NCI-H2196 treated with DMSO at 0.1 percent for 48 hours (cell line): Measurements from ENCODE around the gene SFXN2.
"Not testable (repeated sequence)": the region's sequence is repeated elsewhere in the genome, so short reads cannot be mapped to it uniquely, and the experiment has no call there.

ENCODE experiments used
- DNase-seq: peaks from one replicate; lab custom pipeline; 2025; ENCODE audit not compliant: unreplicated experiment; lab: John Stamatoyannopoulos, UW

The SFXN2 gene

DNA sequence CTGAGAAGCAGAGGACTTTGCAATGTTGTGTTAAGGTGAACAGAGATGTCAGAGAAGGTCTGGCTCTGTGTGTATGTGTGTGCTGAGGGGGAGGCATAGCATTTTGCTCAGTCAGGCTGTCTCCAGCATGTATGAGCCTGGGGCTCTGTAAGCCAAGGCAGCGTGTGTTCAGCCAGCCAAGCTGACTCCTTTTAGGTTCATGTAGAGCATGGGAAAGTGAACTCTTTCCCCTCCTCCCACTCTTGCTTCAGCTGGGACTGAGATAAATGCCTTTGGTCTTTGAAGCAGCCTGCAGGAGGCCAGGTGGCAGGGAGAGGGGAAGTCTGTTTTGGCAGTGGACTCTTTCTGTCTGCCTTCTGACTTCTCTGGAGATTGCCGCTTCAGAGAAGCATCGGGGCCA, 3.8 kb downstream of the SFXN2 start:
- no peak for DNase-seq

DNA sequence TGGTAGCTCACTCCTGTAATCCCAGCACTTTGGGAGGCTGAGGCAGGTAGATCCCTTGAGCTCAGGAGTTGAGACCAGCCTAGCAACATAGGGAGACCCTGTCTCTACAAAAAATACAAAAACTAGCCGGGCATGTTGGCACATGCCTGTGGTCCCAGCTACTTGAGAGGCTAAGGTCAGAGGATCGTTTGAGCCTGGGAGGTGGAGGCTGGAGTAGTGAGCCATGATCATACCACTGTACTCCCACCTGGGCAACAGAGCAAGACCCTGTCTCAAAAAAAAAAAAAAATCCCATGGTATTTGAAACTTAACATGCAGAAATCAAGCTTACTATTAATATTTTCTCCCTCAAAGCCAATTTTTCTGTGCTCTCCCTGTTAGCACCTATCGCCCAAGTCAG, 5.9 kb downstream of the SFXN2 start:
- no peak for DNase-seq

DNA sequence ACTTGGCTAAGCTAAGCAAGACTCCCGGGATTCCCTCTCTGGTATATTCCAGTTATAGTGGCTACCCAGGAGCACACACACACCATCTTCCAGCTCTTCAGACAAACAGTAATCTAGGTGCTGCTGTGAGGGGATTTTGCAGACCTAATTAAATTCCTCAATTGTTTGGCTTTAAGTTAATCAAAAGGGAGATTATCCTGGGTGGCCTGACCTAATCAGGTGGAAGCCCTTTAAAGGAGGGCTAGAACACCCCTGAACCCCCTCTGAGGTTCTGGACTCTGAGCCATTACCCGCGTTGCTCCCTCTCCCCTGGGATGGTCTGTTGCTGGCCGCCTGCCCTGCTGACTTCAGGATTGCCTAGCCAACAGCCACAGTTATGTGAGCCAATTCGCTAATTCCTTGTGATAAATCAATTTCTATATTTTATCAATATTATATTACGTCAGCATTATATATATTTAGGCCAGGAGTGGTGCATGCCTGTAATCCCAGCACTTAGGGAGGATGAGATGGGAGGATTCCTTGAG, 6.4 kb downstream of the SFXN2 start:
- DNase-seq, result no peak

DNA sequence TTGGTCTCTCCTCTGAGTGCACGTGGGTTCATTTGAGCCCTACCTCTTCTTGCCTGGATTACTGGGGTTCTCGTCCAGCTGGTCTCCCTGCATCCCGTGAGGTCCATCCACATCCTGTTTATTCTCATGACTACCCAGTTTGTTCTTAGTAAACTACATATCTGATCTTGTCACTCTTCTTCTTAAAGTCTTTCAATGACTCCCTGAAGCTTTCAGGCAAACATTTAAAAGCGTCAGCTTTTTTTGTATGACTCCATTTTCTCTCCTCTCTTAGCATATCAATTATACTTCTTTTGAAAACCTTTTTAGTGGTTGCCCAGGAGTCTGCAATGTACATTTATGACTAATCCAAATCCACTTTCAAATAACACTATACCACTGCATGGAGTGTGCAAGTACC, 7.5 kb downstream of the SFXN2 start:
- DNase-seq, result no peak

DNA sequence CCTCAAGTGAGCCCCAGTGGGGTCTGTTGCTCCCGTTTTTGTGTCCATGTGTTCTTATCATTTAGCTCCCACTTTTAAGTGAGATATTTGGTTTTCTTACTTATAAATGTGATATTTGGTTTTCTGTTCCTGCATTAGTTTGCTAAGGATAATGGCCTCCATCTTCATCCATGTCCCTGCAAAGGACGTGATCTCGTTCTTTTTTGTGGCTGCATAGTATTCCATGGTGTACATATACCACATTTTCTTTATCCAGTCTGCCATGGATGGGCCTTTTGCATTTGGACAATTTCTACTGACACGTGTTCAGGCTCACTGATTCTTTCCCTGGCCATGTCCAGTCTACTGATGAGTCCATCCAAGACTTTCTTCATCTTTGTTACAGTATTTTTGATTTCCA, 9.6 kb downstream of the SFXN2 start:
- no peak for DNase-seq

DNA sequence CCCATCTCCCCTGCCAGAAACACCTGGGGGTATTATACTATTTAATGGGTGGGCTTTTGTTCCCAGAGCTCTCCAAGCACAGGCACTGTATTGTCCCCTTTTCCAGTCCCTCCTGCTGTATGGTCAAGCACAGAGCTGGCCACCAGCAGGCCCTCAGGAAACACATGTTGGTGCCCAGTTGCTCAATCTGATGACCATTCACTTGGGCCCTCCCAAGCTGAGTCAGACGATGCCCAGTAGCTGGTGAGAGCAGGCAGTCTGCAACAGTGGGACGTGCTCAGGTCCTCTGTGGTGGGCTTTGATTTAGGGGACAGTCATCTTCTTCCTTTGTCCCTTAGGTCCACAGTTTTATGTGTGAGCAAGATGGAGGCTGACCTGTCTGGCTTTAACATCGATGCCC, 11.8 kb downstream of the SFXN2 start:
- no peak for DNase-seq

DNA sequence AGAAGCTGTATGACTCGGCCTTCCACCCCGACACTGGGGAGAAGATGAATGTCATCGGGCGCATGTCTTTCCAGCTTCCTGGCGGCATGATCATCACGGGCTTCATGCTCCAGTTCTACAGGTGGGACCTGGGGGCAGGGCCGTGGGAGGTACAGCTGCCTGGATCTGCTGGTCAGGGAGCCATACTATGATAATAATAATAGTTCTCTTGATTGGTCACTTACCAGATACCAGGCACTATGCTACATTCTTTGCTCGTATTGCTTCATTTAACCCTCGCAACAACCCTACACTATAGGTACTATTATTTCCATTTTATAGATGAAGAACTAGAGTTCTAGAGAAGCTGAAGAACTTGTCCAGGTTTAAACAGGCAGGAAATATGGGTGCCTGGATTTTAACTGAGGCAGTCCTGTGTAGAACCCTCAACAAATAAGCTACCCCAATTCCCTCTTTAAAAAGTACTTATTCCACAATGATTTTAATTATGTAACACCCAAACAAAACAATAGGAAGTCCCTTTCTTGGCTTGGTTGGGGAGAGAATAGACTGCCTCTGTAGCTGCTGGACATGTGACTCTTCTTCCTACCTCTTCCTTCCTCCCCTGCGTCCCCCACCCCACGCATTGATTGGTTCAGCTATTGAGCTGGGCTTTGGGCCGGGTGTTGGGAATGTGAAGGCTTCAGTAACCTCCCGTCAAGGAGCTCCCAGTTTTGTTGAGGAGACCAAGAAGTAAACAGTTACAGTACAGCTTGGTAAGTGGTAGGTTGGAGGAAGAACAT, 12.8 kb downstream of the SFXN2 start:
- no peak for DNase-seq

DNA sequence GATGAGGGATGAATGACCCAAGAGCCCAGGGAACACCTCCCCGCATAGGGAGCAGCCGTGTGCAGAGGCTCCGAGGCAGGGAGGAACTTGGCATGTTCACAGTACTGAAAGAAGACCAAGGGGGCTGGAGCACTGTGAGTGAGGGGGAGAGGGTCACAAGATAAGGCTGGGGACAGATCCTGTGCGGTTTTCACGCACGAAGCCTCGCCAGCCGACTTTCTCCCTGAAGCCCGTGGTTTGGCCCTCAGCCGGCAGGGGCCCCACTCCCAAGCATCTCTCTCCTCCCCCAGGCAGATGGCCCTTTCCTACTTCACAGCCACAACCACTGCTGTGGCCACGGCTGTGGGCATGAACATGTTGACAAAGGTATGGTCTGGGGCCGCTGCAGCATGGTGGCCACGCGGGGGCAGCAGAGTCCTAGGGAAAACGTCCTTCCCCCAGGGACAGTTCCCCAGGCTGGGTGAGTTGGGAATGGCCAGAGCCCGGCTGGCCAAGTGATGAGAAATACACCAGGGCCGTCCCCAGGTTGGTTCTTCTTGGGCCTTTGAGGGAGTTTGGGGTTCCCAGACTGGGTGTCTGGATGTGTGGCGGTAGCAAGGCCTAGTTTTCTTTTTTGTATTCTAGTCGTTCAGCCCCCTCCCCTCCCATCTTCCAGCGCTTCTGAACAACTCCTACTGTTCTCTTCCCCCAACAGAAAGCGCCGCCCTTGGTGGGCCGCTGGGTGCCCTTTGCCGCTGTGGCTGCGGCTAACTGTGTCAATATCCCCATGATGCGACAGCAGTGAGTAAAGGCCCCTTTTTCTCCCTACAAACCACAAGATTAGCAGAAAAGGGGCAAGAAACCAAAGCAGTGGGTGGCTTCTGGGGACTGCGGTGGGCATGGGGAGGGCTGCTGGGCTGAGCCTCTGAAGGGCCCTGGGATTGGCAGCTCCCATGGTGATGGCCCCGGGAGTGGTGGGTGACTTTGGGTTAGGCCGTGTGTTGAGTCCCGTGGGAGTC, 14.9 kb downstream of the SFXN2 start:
- DNase-seq, result peak; percentile 40

DNA sequence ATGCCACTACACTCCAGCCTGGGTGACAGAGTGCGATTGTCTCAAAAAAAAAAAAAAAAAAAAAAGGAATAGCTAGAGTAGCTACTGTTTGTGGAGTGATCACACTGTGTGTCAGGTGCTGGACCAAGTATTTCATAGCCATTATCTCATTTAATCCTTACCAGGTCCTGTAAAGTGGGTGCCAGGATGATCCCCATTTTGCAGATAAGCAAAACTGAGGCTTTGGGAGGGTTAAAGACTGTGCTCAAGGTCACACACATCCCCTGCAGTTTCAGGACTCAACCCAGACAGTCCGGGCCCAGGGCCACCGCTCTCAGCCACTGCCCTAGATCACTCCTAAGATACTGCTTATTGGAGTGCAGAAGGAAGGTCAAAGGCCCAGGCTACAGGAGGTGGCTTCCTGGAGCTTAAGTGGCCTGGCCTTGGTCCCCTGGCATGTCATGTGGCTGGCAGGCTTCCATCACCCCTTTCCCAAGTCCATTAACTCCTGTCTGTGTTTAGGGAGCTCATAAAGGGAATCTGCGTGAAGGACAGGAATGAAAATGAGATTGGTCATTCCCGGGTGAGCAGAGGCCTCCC, 16.9 kb downstream of the SFXN2 start:
- no peak for DNase-seq

DNA sequence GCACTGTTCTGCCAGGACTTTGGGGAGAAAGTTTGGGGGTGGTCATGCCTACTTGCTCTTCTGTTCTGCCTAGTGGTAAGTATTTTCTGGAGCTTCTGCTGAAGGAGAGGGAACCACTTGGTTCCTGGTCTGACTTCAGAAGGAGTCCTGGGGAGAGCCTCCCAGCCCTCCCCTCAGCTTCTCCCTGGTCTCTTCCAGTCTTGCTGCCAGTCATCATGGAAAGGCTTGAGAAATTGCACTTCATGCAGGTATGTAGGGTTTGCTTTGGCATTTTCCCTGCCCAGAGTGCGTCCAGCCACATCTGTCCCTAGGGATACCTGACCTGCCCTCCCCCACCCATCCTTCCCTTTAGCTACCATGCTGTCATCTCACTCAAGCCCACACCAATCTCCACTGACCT, 18.2 kb downstream of the SFXN2 start:
- DNase-seq, result no peak

DNA sequence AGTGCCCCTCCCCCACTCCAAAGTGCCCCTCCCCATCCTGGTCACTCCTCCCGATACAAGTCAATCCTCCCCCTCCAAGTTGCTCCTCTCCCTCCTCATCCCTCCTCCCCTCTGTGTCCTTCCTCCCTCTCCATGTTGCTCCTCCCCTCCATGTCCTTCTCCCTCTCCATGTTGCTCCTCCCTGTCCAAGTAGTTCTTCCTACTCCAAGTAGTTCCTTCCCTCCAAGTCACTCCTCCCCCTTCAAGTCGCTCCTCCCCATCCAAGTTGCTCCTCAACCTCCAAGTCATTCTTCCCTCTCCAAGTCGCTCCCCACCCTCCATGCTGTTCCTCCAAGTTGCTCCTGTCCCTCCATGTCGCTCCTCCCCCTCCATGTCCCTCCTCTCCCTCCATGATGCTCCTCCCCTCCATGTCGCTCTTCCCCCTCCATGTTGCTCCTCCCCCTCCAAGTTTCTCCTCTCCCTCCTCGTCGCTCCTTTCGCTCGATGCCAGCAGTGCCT, 20.7 kb downstream of the SFXN2 start:
- no peak for DNase-seq

DNA sequence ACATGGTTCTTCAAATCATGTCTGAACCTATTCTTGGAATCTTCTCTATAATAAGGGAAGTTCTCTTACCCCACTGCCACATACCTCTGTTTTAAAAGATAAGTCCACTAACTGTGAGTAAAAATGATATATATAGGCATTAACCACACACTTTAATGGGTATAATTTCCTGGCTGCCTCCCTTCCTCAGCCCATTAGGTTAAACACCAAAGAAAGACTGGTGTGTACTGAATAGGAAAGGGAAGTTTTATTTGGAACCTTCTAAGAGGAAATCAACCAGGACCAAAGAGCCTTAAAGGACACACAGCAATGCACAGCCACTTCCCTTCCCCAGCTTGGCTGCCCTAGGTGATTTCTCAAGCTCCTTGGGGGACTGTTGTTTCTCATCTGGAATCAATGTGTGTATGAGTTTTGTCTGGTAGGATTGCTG, 24.3 kb downstream of the SFXN2 start:
- DNase-seq, result no peak

DNA sequence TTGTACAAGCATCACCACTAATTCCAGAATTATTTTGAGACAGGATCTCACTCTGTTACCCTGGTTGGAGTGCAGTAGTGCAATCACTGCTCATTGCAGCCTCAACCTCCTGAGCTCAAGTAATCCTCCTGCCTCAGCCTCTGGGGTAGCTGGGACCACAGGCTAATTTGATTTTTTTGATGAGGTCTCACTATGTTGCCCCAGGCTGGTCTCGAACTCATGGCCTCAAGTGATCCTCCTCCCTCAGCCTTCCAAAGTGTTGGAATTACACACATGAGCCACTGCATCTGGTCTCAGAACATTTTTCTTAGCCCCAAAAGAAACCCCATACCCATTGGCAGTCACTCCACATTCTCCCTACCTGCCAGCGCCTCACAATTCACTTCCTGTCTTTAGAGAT, 25.8 kb downstream of the SFXN2 start:
- DNase-seq, result no peak

DNA sequence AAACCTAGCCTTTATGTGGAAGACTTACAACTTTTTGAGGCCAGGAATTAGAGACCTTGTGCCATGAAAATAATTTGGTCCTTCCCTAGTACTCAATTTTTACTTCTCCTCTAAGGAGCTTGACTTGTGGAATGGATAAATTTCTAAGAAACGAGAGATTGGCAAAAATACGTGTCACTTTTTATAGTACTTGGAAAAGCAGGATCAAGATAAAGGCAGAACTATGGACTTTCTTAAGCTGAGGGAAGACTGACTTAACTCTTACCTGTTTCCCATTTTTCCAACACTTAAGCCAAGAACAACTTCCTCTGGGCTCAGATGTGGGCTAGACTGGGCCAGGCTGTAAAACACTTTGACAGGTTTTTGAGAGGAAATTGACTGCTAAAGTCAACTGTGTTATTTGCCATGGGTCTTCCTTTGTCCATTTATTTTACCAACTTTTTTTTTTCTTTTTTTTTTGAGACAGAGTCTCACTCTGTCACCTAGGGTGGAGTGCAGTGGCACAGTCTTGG, 27.3 kb downstream of the SFXN2 start:
- no peak for DNase-seq

DNA sequence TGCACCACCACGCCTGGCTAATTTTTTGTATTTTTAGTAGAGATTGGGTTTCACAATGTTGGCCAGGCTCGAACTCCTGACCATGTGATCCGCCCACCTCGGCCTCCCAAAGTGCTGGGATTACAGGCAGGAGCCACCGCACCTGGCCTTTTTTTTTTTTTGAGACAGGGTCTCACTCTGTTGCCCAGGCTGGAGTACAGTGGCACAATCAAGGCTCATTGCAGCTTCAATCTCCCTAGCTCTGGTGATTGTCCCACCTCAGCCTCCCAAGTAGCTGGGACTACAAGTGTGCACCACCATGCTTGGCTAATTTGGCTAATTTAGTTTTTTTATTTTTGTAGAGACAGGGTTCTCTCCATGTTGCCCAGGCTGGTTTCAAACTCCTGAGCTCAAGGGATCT, 27.9 kb downstream of the SFXN2 start:
- DNase-seq, result not testable (repeated sequence)

DNA sequence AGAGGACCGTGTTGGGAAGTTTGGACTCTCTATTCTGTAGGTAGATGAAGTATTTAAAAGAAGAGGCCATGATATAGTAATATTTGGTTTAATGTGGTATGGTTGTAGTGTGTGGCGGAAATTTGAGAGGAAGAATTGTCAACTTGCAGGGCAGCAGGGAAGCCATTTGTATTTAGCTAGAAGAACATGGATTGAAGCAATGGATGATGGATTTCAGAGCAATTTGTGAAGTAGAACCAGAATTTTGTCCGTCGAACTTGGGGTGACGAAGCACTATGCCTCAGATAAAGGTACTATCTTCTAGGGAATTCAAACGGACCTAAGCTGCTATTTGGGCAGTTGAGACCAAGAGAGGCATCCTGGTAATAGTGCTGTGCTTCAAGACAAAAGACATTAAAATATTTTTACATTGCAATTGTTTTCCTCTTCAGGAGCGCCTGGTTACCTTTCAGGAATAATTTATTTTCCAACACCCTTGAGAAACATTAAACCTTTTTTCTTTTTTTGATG, 28.7 kb downstream of the SFXN2 start:
- DNase-seq, result no peak

DNA sequence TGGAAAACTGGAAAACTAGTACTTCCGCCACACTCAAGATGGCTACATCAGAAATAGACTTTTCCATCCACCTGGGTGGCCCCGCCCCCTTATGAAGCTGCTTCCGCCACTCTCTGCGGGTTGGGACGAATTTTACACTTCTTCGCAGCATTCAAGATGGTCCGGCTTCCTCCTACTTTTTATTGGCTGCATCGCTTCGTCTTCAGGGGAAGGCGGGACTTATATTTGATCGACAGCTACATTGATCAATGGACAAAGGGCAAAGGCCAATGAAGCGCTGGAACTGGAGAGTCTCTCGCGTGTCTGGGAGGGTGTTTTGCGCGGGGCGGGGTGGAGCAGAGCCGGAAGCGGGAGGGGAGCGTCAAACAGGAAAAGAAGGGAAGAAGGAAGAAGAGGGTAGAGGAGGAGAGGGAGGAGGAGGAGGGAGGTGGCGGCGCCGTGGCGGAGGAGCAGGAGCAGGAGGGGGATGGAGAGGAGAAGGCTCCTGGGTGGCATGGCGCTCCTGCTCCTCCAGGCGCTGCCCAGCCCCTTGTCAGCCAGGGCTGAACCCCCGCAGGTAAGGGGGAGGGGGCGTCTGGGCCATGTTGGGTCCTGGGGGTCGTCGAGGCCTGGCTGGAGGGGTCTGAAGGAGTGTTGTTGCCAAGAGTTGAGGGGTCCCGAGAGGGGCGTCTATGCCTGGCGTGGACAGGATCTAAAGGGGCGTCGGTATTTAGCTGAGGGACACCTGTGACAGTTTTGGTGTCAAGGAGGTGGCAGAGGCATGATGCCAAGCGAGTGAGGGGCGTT, 29.3 kb downstream of the SFXN2 start, which contains the start of gene WBP1L:
Gene WBP1L, plus strand, starts transcription at position 361 of the 786 bp plus-strand sequence. Its CDS starts 106 bp downstream, at position 467.
- peak; percentile 86 for DNase-seq

DNA sequence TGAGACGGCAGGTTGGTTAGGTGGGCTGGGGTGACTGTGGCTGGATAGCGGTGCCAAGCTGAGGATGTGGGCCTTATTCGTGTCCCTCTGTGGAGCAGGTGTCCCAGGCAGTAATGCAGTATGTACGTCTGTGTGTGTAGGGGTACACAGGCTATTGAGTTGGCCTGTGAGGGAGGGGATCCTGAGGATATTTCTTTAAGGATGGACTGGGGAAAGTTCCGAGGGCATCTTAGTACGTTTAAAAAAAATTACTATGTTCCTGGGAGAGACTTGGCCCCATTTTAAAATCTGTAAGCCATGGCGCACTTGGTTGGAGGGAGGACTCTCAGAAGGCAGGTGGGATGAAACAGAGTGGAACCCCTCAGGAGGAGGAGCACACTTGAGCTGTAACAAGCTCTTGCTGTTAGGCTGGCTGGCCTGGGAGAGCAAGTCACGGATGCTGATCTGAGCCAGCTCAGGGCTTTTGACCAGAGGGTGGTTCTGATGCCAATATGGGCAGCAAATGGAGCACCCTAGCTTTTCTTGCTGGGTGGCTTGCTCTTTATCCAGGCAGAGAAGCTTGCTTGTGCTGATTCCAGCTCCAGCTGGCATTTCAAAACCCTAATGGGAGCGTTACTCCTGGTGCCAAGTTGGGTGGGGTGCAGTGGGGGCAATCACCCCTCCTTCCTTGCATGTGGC, 30.1 kb downstream of the SFXN2 start:
- DNase-seq, result no peak

DNA sequence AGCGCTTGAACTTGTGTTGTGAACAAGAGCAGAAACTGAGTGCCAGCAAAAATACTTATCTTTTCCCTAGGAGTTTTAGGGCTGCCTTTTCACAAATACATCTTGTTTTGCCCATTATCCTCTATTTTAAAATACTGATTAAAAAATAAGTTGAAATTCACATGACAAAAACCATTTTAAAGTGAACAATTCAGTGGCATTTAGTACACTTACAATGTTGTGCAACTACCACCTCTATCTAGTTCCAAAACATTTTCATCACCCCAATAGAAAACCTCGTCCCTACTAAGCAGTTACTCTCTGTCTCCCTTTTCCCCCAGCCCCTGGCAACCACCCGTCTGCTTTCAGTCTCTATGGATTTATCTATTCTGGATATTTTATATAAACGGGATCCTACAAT, 30.7 kb downstream of the SFXN2 start:
- no peak for DNase-seq
